Loucy (cell line): Measurements from ENCODE around the gene GASK1A.
A peak's percentile ranks its signal among the peaks of the same experiment; 100 is the strongest.

Experiments used
- H2AFZ ChIP-seq: fragments of 200-600 bp; sonication (generic); 2 replicates; pipeline ENCODE4 v1.6.0; 2016; ENCODE audit warnings: antibody characterized with exemption, mild to moderate bottlenecking, low read length, moderate library complexity
- H3F3A ChIP-seq: fragments of 200-600 bp; 2 replicates; pipeline ENCODE4 v1.6.0; 2016; ENCODE audit warnings: antibody characterized with exemption, low read depth, mild to moderate bottlenecking
- H3K27me3 ChIP-seq: fragments of 200-600 bp; sonication (generic); 2 replicates; pipeline ENCODE4 v1.6.1; 2014; ENCODE audit warnings: low read length, mild to moderate bottlenecking; ENCODE audit not compliant: insufficient read depth, poor library complexity, severe bottlenecking
- H3K36me3 ChIP-seq: fragments of 200-600 bp; sonication (generic); 2 replicates; pipeline ENCODE4 v1.6.1; 2016; ENCODE audit warnings: low read length; ENCODE audit not compliant: insufficient read depth
- H3K4me1 ChIP-seq: fragments of 200-600 bp; sonication (generic); 2 replicates; pipeline ENCODE4 v1.5.1; 2014; ENCODE audit warnings: low read length, mild to moderate bottlenecking; ENCODE audit not compliant: insufficient read depth, poor library complexity, severe bottlenecking
- H3K4me2 ChIP-seq: fragments of 200-600 bp; sonication (generic); 2 replicates; pipeline ENCODE4 v1.6.0; 2014; ENCODE audit warnings: antibody characterized with exemption, low read length, low read depth, mild to moderate bottlenecking; ENCODE audit not compliant: poor library complexity, severe bottlenecking
- H3K4me3 ChIP-seq: fragments of 200-600 bp; sonication (generic); 2 replicates; pipeline ENCODE4 v1.5.1; 2014; ENCODE audit warnings: low read length, mild to moderate bottlenecking, mixed read lengths; ENCODE audit not compliant: poor library complexity, severe bottlenecking
- H3K79me2 ChIP-seq: fragments of 200-600 bp; sonication (generic); 2 replicates; pipeline ENCODE4 v1.6.1; 2014; ENCODE audit warnings: low read length; ENCODE audit not compliant: insufficient read depth
- H3K9ac ChIP-seq: fragments of 200-600 bp; sonication (generic); 2 replicates; pipeline ENCODE4 v1.6.0; 2014; ENCODE audit warnings: mild to moderate bottlenecking, low read depth, low read length, moderate library complexity; ENCODE audit not compliant: poor library complexity, severe bottlenecking
- H3K9me2 ChIP-seq: fragments of 200-600 bp; sonication (generic); replicated peaks from 2 replicates; pipeline ENCODE4 v1.6.1; 2016; ENCODE audit warnings: low read depth, low read length, mixed read lengths
- H3K9me3 ChIP-seq: fragments of 200-600 bp; sonication (generic); 2 replicates; pipeline ENCODE4 v1.6.1; 2014; ENCODE audit warnings: mild to moderate bottlenecking, antibody characterized with exemption, low read length, low read depth; ENCODE audit not compliant: insufficient read depth
- H4K20me1 ChIP-seq: fragments of 200-600 bp; sonication (generic); 2 replicates; pipeline ENCODE4 v1.6.0; 2014; ENCODE audit warnings: antibody characterized with exemption, low read length, mild to moderate bottlenecking; ENCODE audit not compliant: insufficient read depth, poor library complexity, severe bottlenecking
- CTCF ChIP-seq: fragments of 200-600 bp; sonication (generic); conservative IDR thresholded peaks from 2 replicates; pipeline ENCODE4 v1.5.1; 2014; ENCODE audit warnings: mild to moderate bottlenecking, antibody characterized with exemption, low read length
- EZH2phosphoT487 ChIP-seq: fragments of 200-600 bp; IDR thresholded peaks from 2 replicates; pipeline ENCODE4 v1.6.1; 2018; ENCODE audit warnings: antibody characterized with exemption, mild to moderate bottlenecking, moderate library complexity, borderline replicate concordance

GASK1A gene

GRCh38 chr3:42942693-42943092 lies 36.4 kb upstream of the GASK1A start:
- no peak overlapping the region for H3K4me2 ChIP-seq
- H2AFZ ChIP-seq: no peak overlapping the region
- H3K9me3 ChIP-seq: no peaks in the 10 kb centered on the region
- no peaks in the 10 kb centered on the region for H3K4me1 ChIP-seq
- H3K4me3 ChIP-seq: no peak overlapping the region
- H3K9me2 ChIP-seq: no peaks in the 10 kb centered on the region
- no peak overlapping the region for H3K9ac ChIP-seq
- no peaks in the 10 kb centered on the region for H3F3A ChIP-seq
- TF ChIP-seq EZH2phosphoT487 (no peak), CTCF (no peak)
- peaks cover 5% of the 10 kb centered on the region for H3K27me3 ChIP-seq
- H3K79me2 ChIP-seq: no peaks in the 10 kb centered on the region
- no peaks in the 10 kb centered on the region for H4K20me1 ChIP-seq
- no peaks in the 10 kb centered on the region for H3K36me3 ChIP-seq

- no peak overlapping the region for H3K4me2 ChIP-seq
- H3K27me3 ChIP-seq: no peaks in the 10 kb centered on the region
- TF ChIP-seq CTCF (no peak), EZH2phosphoT487 (no peak)
- no peaks in the 10 kb centered on the region for H4K20me1 ChIP-seq
- H3K9me2 ChIP-seq: no peaks in the 10 kb centered on the region
- no peaks in the 10 kb centered on the region for H3F3A ChIP-seq
- no peak overlapping the region for H3K9ac ChIP-seq
- no peaks in the 10 kb centered on the region for H3K9me3 ChIP-seq
- H3K79me2 ChIP-seq: no peaks in the 10 kb centered on the region
- H3K4me1 ChIP-seq: no peaks in the 10 kb centered on the region
- no peak overlapping the region for H2AFZ ChIP-seq
- no peaks in the 10 kb centered on the region for H3K36me3 ChIP-seq
- no peak overlapping the region for H3K4me3 ChIP-seq
These were observed 33.1 kb upstream of the GASK1A start for GRCh38 chr3:42946050-42946449.

- TF ChIP-seq CTCF (peak; percentile 36), EZH2phosphoT487 (no peak)
- Histone ChIP-seq H3K9me2 (no peaks in the 10 kb centered on the region), H3K27me3 (no peaks in the 10 kb centered on the region), H2AFZ (no peak overlapping the region), H3K4me3 (no peak overlapping the region), H3K9me3 (no peaks in the 10 kb centered on the region), H3K9ac (no peak overlapping the region), H3K79me2 (no peaks in the 10 kb centered on the region), H3K4me1 (no peaks in the 10 kb centered on the region), H3K36me3 (no peaks in the 10 kb centered on the region), H3K4me2 (no peak overlapping the region), H3F3A (no peaks in the 10 kb centered on the region), H4K20me1 (no peaks in the 10 kb centered on the region)
These were observed 21.5 kb upstream of the GASK1A start for GRCh38 chr3:42957573-42957972.
